Esophagus muscularis mucosa (tissue), 4 donors: ENCODE measurements around the gene PRDM16. TPM values are rescaled to one million over a fixed set of nuclear protein-coding genes. Genes with fewer than 3 reads are reported as not detected.

Experiments
- DNase-seq: peaks from one replicate; pipeline ENCODE4 v3.0.0-alpha.2; 2017; ENCODE audit errors: extremely low spot score
- H3K27ac ChIP-seq, 4 donors: fragments of 200-600 bp; sonication (generic); replicated peaks in 1 of 4; 1 replicate in 3 of 4; 2 replicates in 1 of 4; pipeline ENCODE4 v1.5.1; 2016 to 2019; ENCODE audit warnings: mild to moderate bottlenecking in 1 of 4
- H3K27me3 ChIP-seq, 4 donors: fragments of 200-600 bp; sonication (generic); one replicate each; pipeline versions ENCODE4 v1.5.1 to v1.6.0; 2016 to 2019
- H3K36me3 ChIP-seq, 4 donors: fragments of 200-600 bp; sonication (generic); one replicate each; pipeline ENCODE4 v1.5.1; 2016 to 2019
- H3K4me1 ChIP-seq, 4 donors: fragments of 200-600 bp; sonication (generic); one replicate each; pipeline ENCODE4 v1.5.1; 2016 to 2019
- H3K4me3 ChIP-seq, 4 donors: fragments of 200-600 bp; sonication (generic); 1 replicate in 2 of 4; 2 replicates in 2 of 4; pipeline ENCODE4 v1.5.1; 2016 to 2019; ENCODE audit warnings: mild to moderate bottlenecking in 4 of 4, moderate library complexity in 1 of 4
- H3K9me3 ChIP-seq, 4 donors: fragments of 200-600 bp; sonication (generic); 1 replicate in 3 of 4; 2 replicates in 1 of 4; pipeline ENCODE4 v1.5.1; 2016 to 2019
- EP300 ChIP-seq: sonication (generic); formaldehyde crosslinking; IDR thresholded peaks from one replicate; pipeline ENCODE4 v1.6.1; 2017; ENCODE audit warnings: antibody characterized with exemption
- POLR2A ChIP-seq: fragments of 450-650 bp; IDR thresholded peaks from one replicate; pipeline ENCODE4 v1.6.1; 2017; ENCODE audit warnings: antibody characterized with exemption, moderate library complexity, mild to moderate bottlenecking, low read depth
- POLR2AphosphoS5 ChIP-seq, 2 donors: sonication (generic); formaldehyde crosslinking; IDR thresholded peaks; one replicate each; pipeline ENCODE4 v1.6.1; 2017; ENCODE audit warnings: antibody characterized with exemption in 2 of 2
- WGBS: methylation state at CpG from one replicate; pipeline ENCODE4 v1.1.5; 2018; 5-methylcytosine and 5-hydroxymethylcytosine counted together
- intact Hi-C: fragments of 100-400 bp; cut with DNase I; formaldehyde crosslinking; loops from one replicate; pipeline ENCODE4 v1.15.1; 2023
- total RNA-seq, 4 donors: library from RNA; depleted of rRNA; stranded (reverse); fragments of >200 nt; gene quantifications; one replicate each; pipeline versions ENCODE4 v1.1.0 to v1.2.1, GENCODE V29; 2016
- TF ChIP-seq, protein P1 (sequence below), 3 experiments: fragments of 200-600 bp in 2 of 3; fragments of 450-650 bp in 1 of 3; sonication (generic) in 2 of 3; IDR thresholded peaks; one replicate each; pipeline ENCODE4 v1.5.1; 2017 to 2019; ENCODE audit warnings: antibody characterized with exemption in 3 of 3, mild to moderate bottlenecking in 2 of 3, moderate library complexity in 1 of 3

Gene PRDM16
- total RNA-seq, 4 donors from 2014 or later: 1.2 to 4.4 (median 2.2) TPM

DNA sequence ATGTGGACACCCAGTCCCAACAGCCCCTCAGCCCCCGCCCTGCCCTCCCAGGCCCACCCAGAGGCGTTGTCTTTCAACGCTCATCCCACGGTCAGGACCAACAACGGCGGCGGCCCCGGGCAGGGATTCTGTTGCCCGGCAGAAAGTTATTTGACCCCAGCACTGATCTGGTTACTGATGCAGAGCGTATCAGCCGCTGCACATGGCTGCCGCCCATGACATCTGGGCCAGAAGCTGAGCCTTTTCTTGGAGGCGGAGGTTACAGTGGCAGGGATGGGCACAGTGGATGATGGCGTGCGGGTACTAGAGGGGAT, 258.3 kb downstream of the PRDM16 start:
- no peaks in the 10 kb centered on the region for H3K36me3 ChIP-seq
- DNase-seq: no peak
- H3K27ac ChIP-seq: no peak overlapping the region
- no CpG with 5 or more reads among the region's 15 CpGs for WGBS
- peaks cover 0 to 72% (median 8%) of the 10 kb centered on the region in 4 donors for H3K27me3 ChIP-seq
- no peaks in the 10 kb centered on the region for H3K9me3 ChIP-seq
- no peak overlapping the region for H3K4me3 ChIP-seq
- intact Hi-C loops: no loop called here
- TF ChIP-seq POLR2A: no peak
- no peak for TF ChIP-seq POLR2AphosphoS5 (IDR thresholded peaks at IDR 0.05)
- TF ChIP-seq, protein P1, sequence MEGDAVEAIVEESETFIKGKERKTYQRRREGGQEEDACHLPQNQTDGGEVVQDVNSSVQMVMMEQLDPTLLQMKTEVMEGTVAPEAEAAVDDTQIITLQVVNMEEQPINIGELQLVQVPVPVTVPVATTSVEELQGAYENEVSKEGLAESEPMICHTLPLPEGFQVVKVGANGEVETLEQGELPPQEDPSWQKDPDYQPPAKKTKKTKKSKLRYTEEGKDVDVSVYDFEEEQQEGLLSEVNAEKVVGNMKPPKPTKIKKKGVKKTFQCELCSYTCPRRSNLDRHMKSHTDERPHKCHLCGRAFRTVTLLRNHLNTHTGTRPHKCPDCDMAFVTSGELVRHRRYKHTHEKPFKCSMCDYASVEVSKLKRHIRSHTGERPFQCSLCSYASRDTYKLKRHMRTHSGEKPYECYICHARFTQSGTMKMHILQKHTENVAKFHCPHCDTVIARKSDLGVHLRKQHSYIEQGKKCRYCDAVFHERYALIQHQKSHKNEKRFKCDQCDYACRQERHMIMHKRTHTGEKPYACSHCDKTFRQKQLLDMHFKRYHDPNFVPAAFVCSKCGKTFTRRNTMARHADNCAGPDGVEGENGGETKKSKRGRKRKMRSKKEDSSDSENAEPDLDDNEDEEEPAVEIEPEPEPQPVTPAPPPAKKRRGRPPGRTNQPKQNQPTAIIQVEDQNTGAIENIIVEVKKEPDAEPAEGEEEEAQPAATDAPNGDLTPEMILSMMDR (IDR thresholded peaks at IDR 0.05): no peak
- no peak for TF ChIP-seq EP300
- H3K4me1 ChIP-seq: peaks cover 8 to 29% (median 15%) of the 10 kb centered on the region in 4 donors

DNA sequence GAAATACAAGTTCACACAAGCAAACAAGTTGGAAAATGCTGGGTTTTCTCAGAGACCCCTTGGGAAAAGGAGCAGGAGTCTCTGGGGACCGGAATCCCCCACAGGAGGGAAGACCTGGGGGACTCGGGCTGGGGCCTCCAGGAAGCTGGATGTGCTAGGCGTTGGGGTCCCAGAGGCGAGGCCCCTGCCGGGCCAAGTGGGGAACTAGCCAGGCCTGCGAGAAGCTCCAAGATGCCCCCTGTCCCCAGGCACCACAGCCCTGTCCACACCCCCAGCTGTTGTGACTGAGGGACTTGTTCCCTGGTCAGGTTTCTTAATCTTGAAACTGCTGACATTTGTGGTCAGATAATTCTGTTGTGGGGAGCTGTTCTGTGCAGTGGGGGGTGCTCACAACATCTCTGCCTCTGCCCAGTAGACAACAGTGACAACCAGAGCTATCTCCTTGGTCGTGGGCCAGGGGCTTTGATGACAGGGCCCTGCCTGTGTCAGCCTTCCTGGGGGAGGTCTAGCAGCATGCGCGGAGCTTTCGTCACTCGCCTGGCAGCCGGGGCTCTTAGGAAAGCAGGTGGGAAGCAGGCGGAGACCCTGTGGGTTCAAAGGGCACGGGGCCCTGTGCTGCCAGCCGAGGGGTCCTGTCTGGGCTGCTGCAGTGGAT, 259.1 kb downstream of the PRDM16 start:
- TF ChIP-seq, protein P1 (IDR thresholded peaks at IDR 0.05): no peak
- no peak for TF ChIP-seq POLR2A
- no peak for TF ChIP-seq POLR2AphosphoS5 (IDR thresholded peaks at IDR 0.05)
- no peak for TF ChIP-seq EP300
- 95% methylated on average over 10 of the region's 15 CpGs for WGBS
- Histone ChIP-seq H3K36me3 (no peaks in the 10 kb centered on the region), H3K4me1 (peaks cover 8 to 28% (median 11%) of the 10 kb centered on the region in 4 donors), H3K4me3 (no peak overlapping the region), H3K9me3 (no peaks in the 10 kb centered on the region), H3K27ac (no peak overlapping the region), H3K27me3 (peaks cover 0 to 70% (median 8%) of the 10 kb centered on the region in 4 donors)
- no peak for DNase-seq
- intact Hi-C loops: no loop called here

DNA sequence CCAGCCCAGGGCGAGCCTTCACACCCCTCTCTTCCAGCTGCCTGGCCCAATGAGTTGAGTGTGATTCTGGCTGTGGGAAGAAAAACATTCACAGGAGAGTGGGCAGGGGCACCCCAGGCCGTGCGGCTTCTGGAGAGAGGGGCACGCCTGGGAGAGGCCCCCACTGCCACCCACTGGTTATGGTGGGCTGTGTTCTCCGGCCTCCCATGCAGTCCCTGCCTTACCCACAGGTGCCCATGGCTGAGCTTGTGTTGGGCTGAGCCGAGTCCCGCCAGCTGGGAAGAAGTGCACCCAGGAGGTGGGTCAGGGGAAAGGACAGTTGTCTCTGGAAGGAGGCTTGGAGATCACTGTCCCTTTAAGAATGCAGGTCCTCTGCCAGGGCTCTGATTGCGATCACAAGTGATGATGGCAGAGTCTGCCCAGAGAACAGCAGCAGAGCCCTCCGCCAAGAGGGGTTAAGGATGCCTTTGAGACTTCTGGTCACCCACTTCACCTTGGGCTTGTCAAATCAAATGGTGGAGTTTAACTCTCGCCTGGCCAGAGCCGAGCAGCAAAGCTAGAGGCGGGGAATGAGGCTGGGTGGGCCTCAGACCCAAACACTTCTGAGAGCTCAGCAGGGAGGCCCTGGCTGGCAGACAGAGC, 260.8 kb downstream of the PRDM16 start:
- H3K27me3 ChIP-seq: peaks cover 0 to 70% (median 5%) of the 10 kb centered on the region in 4 donors
- peaks cover 0 to 23% (median 2%) of the 10 kb centered on the region in 4 donors for H3K4me1 ChIP-seq
- H3K4me3 ChIP-seq: no peak overlapping the region
- whole genome bisulfite sequencing: 89% methylated on average over 8 of the region's 12 CpGs
- DNase-seq: no peak
- intact Hi-C loops: no loop called here
- H3K27ac ChIP-seq: no peak overlapping the region
- H3K36me3 ChIP-seq: no peaks in the 10 kb centered on the region
- H3K9me3 ChIP-seq: no peaks in the 10 kb centered on the region
- TF ChIP-seq POLR2A: no peak
- TF ChIP-seq, protein P1 (IDR thresholded peaks at IDR 0.05): no peak
- no peak for TF ChIP-seq POLR2AphosphoS5 (IDR thresholded peaks at IDR 0.05)
- no peak for TF ChIP-seq EP300

DNA sequence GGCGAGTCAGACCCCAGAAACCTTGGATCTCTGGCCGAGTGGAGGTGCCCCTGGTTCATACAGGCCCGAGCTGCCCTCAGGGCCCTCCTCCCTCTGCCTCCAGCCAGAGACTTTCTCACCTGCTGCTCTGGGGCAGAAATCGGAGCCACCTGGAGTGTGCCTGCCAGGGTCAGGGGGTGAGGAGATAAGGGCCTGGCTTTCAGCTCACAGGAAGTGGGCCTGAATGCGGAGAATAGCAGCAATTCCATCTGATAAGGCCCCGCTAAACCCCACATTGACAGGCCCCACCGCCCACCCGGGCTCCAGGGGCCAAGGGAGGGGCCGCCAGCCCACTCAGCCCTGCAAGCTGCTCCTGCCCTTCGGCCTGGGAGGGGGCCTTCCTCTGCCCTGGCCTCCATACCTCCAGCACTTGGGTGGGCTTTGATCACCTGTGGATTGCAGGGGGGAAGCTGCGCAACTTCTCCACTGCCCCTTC, 261.8 kb downstream of the PRDM16 start:
- no peaks in the 10 kb centered on the region for H3K36me3 ChIP-seq
- intact Hi-C loops: no loop called here
- peaks cover 0 to 29% (median 2%) of the 10 kb centered on the region in 4 donors for H3K4me1 ChIP-seq
- H3K27me3 ChIP-seq: peaks cover 0 to 64% (median 2%) of the 10 kb centered on the region in 4 donors
- no peak for DNase-seq
- H3K9me3 ChIP-seq: no peaks in the 10 kb centered on the region
- H3K27ac ChIP-seq: no peak overlapping the region
- H3K4me3 ChIP-seq: no peak overlapping the region
- WGBS: 79% methylated on average over 6 of the region's 11 CpGs
- TF ChIP-seq, protein P1 (IDR thresholded peaks at IDR 0.05): no peak
- TF ChIP-seq POLR2A: no peak
- TF ChIP-seq EP300: no peak
- no peak for TF ChIP-seq POLR2AphosphoS5 (IDR thresholded peaks at IDR 0.05)
